Measurements from ENCODE around the gene FNDC10.
"Not testable (repeated sequence)": the region's sequence is repeated elsewhere in the genome, so short reads cannot be mapped to it uniquely, and the experiment has no call there.

The FNDC10 gene

GRCh38 chr1:1563688-1564087 is 36.2 kb downstream of the FNDC10 start:
- FAIRE-seq = no peak

GRCh38 chr1:1562556-1563195 is 37.3 kb downstream of the FNDC10 start:
- no peak for FAIRE-seq

- FAIRE-seq = no peak
These were observed 38.0 kb downstream of the FNDC10 start for GRCh38 chr1:1561801-1562470.

- no peak for FAIRE-seq
These were observed 39.8 kb downstream of the FNDC10 start for GRCh38 chr1:1560178-1560577.

GRCh38 chr1:1559066-1559465 is 40.9 kb downstream of the FNDC10 start:
- no peak for FAIRE-seq

- no peak for FAIRE-seq
These were observed 41.3 kb downstream of the FNDC10 start for GRCh38 chr1:1558591-1558990.

- not testable (repeated sequence) for FAIRE-seq
These were observed 42.2 kb downstream of the FNDC10 start for GRCh38 chr1:1557688-1558087.

- not testable (repeated sequence) for FAIRE-seq
These were observed 43.0 kb downstream of the FNDC10 start for GRCh38 chr1:1556961-1557360.

GRCh38 chr1:1556505-1556904 is 43.4 kb downstream of the FNDC10 start:
- no peak for FAIRE-seq

GRCh38 chr1:1554926-1555915 is 44.7 kb downstream of the FNDC10 start:
- no peak for FAIRE-seq

GRCh38 chr1:1554550-1554925 is 45.4 kb downstream of the FNDC10 start:
- no peak for FAIRE-seq

GRCh38 chr1:1553821-1554494 is 46.0 kb downstream of the FNDC10 start:
- no peak for FAIRE-seq

- no peak for FAIRE-seq
These were observed 47.7 kb downstream of the FNDC10 start for GRCh38 chr1:1552263-1552639.

- FAIRE-seq = no peak
These were observed 48.2 kb downstream of the FNDC10 start for GRCh38 chr1:1551524-1552262.

- FAIRE-seq = no peak
These were observed 49.1 kb downstream of the FNDC10 start for GRCh38 chr1:1550591-1551432.

GRCh38 chr1:1550087-1550486 is 49.8 kb downstream of the FNDC10 start:
- no peak for FAIRE-seq

- FAIRE-seq = no peak
These were observed 51.3 kb downstream of the FNDC10 start for GRCh38 chr1:1548591-1548990.

Measured in TTC549 (cell line).